HG02938 (cell line): Measurements from ENCODE around the gene TRAPPC8.
"Not testable (repeated sequence)": the region's sequence is repeated elsewhere in the genome, so short reads cannot be mapped to it uniquely, and the experiment has no call there.

Experiments
- ATAC-seq: cut with Tn5 transposase; IDR thresholded peaks from one replicate; pipeline ENCODE4 v1.9.1; 2021; ENCODE audit warnings: mild to moderate bottlenecking, moderate library complexity; ENCODE audit not compliant: unreplicated experiment

Gene TRAPPC8

GRCh38 chr18:31877900-31878299, 65.0 kb downstream of the TRAPPC8 start:
- ATAC-seq, result no peak

- no peak for ATAC-seq
These were observed 66.2 kb downstream of the TRAPPC8 start for GRCh38 chr18:31876707-31877106.

- ATAC-seq, result no peak
These were observed 67.6 kb downstream of the TRAPPC8 start for GRCh38 chr18:31875301-31875700.

- ATAC-seq, result no peak
These were observed 79.8 kb downstream of the TRAPPC8 start for GRCh38 chr18:31863103-31863502.

- no peak for ATAC-seq
These were observed 82.4 kb downstream of the TRAPPC8 start for GRCh38 chr18:31860488-31860887.

- ATAC-seq, result no peak
These were observed 85.3 kb downstream of the TRAPPC8 start for GRCh38 chr18:31857526-31858106.

- ATAC-seq, result no peak
These were observed 92.1 kb downstream of the TRAPPC8 start for GRCh38 chr18:31850844-31851243.

- no peak for ATAC-seq
These were observed 102.4 kb downstream of the TRAPPC8 start for GRCh38 chr18:31840499-31840898.

GRCh38 chr18:31837879-31838278, 105.0 kb downstream of the TRAPPC8 start:
- ATAC-seq, result no peak

- ATAC-seq, result no peak
These were observed 107.3 kb downstream of the TRAPPC8 start for GRCh38 chr18:31835528-31836133.

GRCh38 chr18:31831903-31832302, 111.0 kb downstream of the TRAPPC8 start:
- ATAC-seq, result no peak

GRCh38 chr18:31830686-31831085, 112.2 kb downstream of the TRAPPC8 start:
- ATAC-seq, result no peak

GRCh38 chr18:31828613-31829012, 114.3 kb downstream of the TRAPPC8 start:
- no peak for ATAC-seq

GRCh38 chr18:31826673-31827325, 116.1 kb downstream of the TRAPPC8 start:
- not testable (repeated sequence) for ATAC-seq

- no peak for ATAC-seq
These were observed 117.2 kb downstream of the TRAPPC8 start for GRCh38 chr18:31825772-31826171.

GRCh38 chr18:31821545-31822171, 121.3 kb downstream of the TRAPPC8 start:
- no peak for ATAC-seq

GRCh38 chr18:31819925-31820229, 123.1 kb downstream of the TRAPPC8 start:
- no peak for ATAC-seq

- ATAC-seq, result no peak
These were observed 123.6 kb downstream of the TRAPPC8 start for GRCh38 chr18:31819106-31819924.

GRCh38 chr18:31814132-31814531, 128.8 kb downstream of the TRAPPC8 start:
- no peak for ATAC-seq

GRCh38 chr18:31810336-31811130, 132.4 kb downstream of the TRAPPC8 start:
- not testable (repeated sequence) for ATAC-seq
